Right atrium auricular region (tissue), 2 donors: Measurements from ENCODE around the gene CDH15. TPM values are rescaled to one million over a fixed set of nuclear protein-coding genes. Genes with fewer than 3 reads are reported as not detected.

Source experiments
- DNase-seq: peaks from one replicate; pipeline ENCODE4 v3.0.0-alpha.2; 2019; ENCODE audit warnings: low spot score
- H3K27ac ChIP-seq, 2 donors: fragments of 200-600 bp; sonication (generic); 1 replicate in 1 of 2; 2 replicates in 1 of 2; pipeline ENCODE4 v1.5.1; 2016 to 2019
- H3K27me3 ChIP-seq, 2 donors: fragments of 200-600 bp; sonication (generic); one replicate each; pipeline versions ENCODE4 v1.5.1 to v1.6.0; 2017 to 2019
- H3K36me3 ChIP-seq: fragments of 200-600 bp; sonication (generic); one replicate; pipeline ENCODE4 v1.5.1; 2016
- H3K4me1 ChIP-seq, 2 donors: fragments of 200-600 bp; sonication (generic); one replicate each; pipeline versions ENCODE4 v1.5.1 to v1.6.0; 2017 to 2019
- H3K4me3 ChIP-seq, 2 donors: fragments of 200-600 bp; sonication (generic); 1 replicate in 1 of 2; 2 replicates in 1 of 2; pipeline ENCODE4 v1.5.1; 2017 to 2019; ENCODE audit warnings: mild to moderate bottlenecking in 1 of 2, moderate library complexity in 1 of 2
- H3K9me3 ChIP-seq, 2 donors: fragments of 200-600 bp; sonication (generic); one replicate each; pipeline ENCODE4 v1.5.1; 2019
- total RNA-seq, 2 donors: library from RNA; depleted of rRNA; stranded (reverse); fragments of >200 nt; gene quantifications; one replicate each; pipeline ENCODE4 v1.1.0, GENCODE V29; 2016
- TF ChIP-seq, protein P1 (sequence below), 2 donors: fragments of 200-600 bp; sonication (generic); IDR thresholded peaks; one replicate each; pipeline ENCODE4 v1.5.1; 2019; ENCODE audit warnings: antibody characterized with exemption in 2 of 2

CDH15 gene
- total RNA-seq, 2 donors from 2014 or later: not detected

DNA sequence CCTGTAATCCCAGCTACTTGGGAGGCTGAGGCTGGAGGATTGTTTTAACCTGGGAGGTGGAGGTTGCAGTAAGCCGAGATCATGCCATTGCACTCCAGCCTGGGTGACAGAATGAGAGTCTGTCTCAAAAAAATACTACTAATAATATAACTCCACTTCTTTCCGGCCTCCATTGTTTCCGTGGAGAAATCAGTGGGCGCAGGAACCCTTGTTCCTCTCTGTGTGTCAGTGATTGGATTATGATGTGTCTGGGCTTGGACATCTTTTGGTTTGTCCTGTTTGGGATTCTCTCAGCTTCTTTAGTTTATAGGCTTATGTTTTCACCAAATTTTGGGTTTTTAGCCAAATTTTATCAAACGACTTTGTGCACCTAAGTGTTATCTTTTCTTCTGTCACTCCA is 41.1 kb upstream of the CDH15 start:
- TF ChIP-seq, protein P1, sequence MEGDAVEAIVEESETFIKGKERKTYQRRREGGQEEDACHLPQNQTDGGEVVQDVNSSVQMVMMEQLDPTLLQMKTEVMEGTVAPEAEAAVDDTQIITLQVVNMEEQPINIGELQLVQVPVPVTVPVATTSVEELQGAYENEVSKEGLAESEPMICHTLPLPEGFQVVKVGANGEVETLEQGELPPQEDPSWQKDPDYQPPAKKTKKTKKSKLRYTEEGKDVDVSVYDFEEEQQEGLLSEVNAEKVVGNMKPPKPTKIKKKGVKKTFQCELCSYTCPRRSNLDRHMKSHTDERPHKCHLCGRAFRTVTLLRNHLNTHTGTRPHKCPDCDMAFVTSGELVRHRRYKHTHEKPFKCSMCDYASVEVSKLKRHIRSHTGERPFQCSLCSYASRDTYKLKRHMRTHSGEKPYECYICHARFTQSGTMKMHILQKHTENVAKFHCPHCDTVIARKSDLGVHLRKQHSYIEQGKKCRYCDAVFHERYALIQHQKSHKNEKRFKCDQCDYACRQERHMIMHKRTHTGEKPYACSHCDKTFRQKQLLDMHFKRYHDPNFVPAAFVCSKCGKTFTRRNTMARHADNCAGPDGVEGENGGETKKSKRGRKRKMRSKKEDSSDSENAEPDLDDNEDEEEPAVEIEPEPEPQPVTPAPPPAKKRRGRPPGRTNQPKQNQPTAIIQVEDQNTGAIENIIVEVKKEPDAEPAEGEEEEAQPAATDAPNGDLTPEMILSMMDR (IDR thresholded peaks at IDR 0.05): no peak
- Histone ChIP-seq H3K9me3 (peaks cover 0 to 7% of the 10 kb centered on the region in 2 donors), H3K4me1 (no peaks in the 10 kb centered on the region), H3K4me3 (no peak overlapping the region), H3K27ac (no peak overlapping the region), H3K36me3 (peaks cover 19% of the 10 kb centered on the region), H3K27me3 (no peaks in the 10 kb centered on the region)
- DNase-seq: no peak

DNA sequence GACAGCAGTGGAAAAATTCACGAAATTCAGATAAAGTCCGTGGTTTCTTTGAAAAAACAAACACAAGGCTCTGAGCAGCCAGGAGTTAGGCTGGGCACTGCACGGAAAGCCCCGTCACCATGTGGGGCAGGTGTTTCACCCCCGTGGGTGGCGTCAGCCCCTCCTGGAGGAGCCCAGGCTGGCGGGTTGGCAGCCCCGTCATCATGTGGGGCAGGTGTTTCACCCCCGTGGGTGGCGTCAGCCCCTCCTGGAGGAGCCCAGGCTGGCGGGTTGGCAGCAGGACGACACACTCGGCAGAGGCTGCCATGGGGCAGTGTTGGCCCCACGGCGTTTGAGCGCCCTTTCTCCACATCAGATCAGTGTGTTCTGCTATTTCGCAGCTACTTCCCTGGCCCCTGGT is 39.8 kb upstream of the CDH15 start:
- TF ChIP-seq, protein P1 (IDR thresholded peaks at IDR 0.05): no peak
- Histone ChIP-seq H3K27me3 (no peaks in the 10 kb centered on the region), H3K4me3 (no peak overlapping the region), H3K36me3 (peaks cover 19% of the 10 kb centered on the region), H3K9me3 (no peaks in the 10 kb centered on the region), H3K4me1 (no peaks in the 10 kb centered on the region), H3K27ac (no peak overlapping the region)
- DNase-seq: no peak

DNA sequence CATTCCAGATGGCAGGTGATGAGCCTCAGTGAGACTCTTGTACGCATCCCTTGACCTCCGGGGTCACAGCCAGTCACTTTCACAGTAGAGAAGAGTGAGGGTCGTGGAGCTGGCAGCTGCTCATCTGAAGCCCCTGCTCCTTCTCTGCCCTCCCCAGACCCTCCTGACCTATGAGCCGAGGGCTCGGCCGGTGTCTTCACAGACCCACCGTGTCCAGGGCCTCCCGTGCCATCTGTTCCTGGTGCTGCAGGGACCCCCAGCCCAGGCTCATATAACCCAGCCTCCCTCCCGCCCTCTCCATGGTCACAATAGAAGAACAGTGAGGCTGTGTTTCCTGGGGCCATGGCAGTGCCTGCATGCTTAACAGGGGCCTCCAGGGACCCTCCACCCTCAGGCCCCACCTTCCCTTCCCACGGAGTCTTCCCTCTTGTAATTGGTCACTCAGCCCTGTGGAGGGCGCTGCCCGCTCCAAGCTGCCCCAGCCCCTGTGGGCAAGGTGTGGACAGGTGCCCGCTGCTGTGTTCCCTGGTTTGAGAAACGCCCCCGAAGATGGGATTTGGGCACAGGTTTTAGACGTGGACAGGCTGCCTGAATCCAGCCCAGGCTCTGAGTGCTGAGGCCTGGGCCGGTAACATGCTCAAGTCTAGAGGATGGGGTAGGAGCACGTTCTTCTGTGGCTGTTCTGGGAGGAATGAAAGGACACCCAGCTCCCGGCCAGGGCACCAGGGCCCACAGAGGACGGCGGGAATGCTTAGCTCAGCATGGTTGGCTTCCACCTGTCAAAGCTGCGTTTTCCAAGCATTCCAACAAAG is 39.1 kb upstream of the CDH15 start:
- no peak overlapping the region for H3K4me3 ChIP-seq
- no peak overlapping the region for H3K27ac ChIP-seq
- H3K9me3 ChIP-seq: no peaks in the 10 kb centered on the region
- no peaks in the 10 kb centered on the region for H3K27me3 ChIP-seq
- TF ChIP-seq, protein P1 (IDR thresholded peaks at IDR 0.05): no peak
- peaks cover 19% of the 10 kb centered on the region for H3K36me3 ChIP-seq
- H3K4me1 ChIP-seq: no peaks in the 10 kb centered on the region
- no peak for DNase-seq

DNA sequence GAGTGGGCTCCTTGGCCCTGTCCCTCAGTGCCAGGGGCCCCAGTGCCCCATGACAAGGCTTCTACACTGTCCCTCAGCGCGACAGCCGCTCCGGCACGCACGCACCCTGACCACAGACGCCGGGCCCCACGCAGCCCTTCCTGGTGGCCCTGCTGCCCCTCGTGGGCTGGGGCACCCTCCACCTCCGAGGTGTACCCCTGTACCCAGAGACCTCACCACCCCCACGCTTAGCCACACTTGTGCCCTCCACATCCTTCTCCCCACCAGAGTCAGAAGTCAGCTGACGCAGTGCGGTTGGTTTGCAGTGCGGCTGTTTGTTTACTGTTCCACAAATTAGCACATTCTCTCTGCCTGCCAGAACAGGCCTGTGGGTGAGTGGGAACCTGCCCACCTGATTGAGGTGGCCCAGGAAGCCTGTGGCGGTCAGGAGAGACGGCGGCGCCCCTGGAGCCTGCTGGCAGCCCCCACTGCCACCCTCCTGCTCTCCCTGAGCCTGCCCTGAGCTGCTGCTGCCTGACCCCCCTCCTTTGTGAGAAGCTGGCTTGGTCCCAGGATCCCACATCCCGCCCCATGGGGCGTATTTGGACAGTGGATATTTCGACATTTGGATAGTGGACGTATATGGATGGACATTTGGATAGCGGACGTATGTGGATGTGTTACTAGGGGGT is 38.0 kb upstream of the CDH15 start:
- no peaks in the 10 kb centered on the region for H3K27me3 ChIP-seq
- TF ChIP-seq, protein P1 (IDR thresholded peaks at IDR 0.05): no peak
- H3K4me3 ChIP-seq: no peak overlapping the region
- no peak overlapping the region for H3K27ac ChIP-seq
- no peaks in the 10 kb centered on the region for H3K4me1 ChIP-seq
- peaks cover 19% of the 10 kb centered on the region for H3K36me3 ChIP-seq
- DNase-seq: no peak
- no peaks in the 10 kb centered on the region for H3K9me3 ChIP-seq

DNA sequence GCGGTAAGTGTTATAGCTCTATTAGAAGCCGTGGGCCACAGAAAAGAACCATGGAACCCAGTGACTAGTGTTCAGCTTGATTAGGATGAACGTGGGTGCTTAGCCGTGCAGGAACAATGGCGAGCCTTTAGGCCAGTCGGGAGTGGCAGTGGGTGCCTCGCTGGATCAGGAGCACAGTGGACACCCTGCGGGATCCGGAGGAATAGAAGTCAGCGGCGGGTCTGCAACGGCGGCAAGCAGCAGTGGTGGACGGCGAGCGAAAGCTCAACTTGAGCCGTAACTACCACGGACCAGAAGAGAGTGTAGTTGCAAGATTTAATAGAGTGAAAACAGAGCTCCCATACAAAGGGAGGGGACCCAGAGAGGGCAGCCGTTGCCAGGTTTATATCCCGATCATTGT is 37.3 kb upstream of the CDH15 start:
- no peak overlapping the region for H3K27ac ChIP-seq
- H3K9me3 ChIP-seq: no peaks in the 10 kb centered on the region
- H3K27me3 ChIP-seq: no peaks in the 10 kb centered on the region
- peaks cover 19% of the 10 kb centered on the region for H3K36me3 ChIP-seq
- no peak for DNase-seq
- TF ChIP-seq, protein P1 (IDR thresholded peaks at IDR 0.05): no peak
- no peak overlapping the region for H3K4me3 ChIP-seq
- no peaks in the 10 kb centered on the region for H3K4me1 ChIP-seq
